ENCODE data around the gene CRKL. TPM values are rescaled to one million over a fixed set of nuclear protein-coding genes. Genes with fewer than 3 reads are reported as not detected.
"Not testable (repeated sequence)": the region's sequence is repeated elsewhere in the genome, so short reads cannot be mapped to it uniquely, and the experiment has no call there.

CRKL gene
- polyA plus RNA-seq, 3 donors, result 63.1 to 65.0 (median 64.5) TPM

DNA sequence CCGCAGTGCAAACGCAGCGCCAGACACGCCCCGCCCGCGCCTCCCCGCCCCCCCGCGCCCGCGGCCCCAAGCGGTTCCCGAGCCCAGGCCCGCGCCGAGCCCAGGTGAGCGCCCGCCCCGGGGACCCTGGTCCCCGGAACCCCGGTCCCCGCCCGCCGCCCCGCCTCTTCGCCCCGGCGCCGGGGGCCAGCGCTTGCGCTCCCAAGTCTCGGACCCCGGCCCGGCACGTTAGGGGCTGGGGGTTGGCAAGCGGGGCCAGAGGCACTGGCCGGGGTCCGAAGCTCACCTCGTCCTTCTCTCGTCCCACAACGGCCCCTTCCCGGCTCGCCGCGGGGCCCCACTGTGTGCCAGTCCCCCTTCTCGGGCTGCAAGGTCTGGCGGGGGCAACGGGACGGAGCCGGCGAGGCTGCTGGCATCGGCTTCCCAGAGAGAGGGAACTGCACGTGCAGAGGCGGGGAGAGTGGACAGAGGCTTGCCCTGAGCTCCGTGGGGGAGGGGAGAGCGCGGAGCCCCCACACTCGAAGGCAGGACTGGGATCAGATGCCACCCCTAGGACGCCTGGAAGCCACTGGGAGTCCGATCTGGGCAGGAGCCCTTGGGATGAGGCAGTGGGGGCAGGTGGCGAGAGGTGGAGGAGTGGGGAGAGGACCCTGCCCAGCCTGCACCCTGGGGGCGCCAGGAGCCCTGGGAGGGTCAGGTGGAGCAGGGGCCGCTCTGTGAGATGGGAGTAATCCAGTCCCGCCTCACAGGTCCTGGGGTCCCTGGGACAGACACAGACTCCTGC is 48.1 kb downstream of the CRKL start:
- DNase-seq (ENCODE audit: low read depth in 3 of 3, low spot score in 2 of 3), result no peak

DNA sequence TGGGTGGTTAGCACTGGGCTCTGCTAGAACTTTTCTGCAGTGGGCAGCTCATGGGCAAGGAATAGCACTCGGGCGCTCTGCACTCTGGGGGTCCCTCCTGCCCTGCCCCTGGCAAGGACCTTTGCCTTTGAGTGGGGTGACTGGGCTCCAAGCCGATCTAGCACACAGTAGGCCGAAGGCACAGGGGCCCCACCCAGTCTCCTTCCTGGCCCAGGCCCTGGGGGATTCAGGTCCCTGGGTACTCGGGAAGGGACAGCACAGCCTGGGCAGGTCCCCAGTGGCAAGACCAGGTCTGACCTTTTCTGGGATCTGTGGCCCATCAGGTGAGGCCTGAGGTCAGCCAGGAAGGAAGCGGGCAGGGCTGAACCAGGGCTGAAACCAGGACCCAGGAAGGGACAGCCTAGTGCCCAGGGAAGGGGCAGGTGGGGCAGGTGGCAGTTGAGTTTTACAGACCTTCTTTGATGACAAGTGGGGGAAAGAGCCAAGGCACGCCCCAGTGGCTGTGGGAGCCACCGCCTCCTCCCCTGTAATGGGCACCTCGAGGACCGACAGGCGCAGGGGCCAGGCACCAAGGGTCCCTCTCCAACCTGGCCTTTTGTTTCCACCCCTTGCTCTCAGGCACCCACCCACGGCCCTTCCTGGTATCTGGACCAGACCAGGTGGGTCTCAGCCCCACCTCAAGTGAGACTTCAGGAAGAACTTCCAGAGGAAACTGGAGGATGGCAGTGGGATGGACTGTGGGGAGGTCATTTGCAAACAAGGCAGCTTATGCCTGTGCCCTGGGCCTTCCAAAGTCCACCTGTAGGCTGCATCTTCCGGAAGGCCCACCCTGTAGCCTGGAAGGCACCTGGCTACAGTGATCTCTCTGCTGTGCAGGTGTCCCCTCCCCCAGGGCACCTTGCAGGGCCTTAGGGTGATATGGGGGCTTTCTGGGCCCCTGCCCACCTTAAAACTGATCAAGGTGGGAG is 49.0 kb downstream of the CRKL start:
- no peak for DNase-seq (ENCODE audit: low read depth in 3 of 3, low spot score in 2 of 3)

DNA sequence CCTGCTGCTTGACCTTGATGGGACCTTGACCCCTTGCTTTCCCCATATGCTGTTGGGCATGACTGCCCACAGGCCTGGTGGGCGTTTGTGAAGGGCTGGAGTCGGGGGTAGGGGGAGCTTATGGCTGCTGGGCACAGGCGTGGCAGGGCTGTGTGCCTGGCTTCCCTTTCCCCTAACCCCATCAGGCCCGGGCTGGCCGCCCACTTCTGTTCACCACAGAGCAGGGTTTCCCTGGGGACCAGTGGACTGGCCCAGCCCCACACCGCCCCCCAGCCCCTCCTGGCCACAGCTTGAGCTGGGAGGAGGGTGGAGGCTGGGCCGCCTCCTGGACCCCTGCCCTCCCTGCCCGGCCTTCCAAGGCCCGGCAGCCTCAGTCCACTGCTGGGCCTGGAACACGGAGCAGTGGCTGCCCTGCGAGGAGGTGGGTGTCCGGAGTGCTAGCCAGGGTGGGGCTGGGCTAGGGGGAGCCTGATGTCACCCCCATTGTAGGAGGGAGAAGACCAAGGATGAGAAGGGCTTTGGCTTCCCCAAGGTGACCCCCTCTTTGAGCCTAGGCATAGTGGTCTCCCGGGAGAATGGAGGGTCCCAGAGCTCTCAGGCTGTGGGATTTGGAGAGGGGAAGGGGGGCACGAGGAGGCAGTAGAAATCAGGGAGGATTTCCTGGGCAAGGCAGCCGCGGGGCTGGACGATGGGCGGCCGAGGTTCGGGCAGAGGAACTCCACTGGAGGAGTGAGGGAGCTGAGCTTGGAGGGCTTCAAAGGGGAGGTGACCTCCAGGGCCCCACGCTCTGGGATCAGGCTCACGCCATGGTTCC is 49.9 kb downstream of the CRKL start, which contains the start of gene AIFM3:
AIFM3 (plus strand) TSS at position 373 of the 814 bp plus-strand sequence. CDS start 690 bp downstream, outside the sequence.
- no peak for DNase-seq (ENCODE audit: low read depth in 3 of 3, low spot score in 2 of 3)

DNA sequence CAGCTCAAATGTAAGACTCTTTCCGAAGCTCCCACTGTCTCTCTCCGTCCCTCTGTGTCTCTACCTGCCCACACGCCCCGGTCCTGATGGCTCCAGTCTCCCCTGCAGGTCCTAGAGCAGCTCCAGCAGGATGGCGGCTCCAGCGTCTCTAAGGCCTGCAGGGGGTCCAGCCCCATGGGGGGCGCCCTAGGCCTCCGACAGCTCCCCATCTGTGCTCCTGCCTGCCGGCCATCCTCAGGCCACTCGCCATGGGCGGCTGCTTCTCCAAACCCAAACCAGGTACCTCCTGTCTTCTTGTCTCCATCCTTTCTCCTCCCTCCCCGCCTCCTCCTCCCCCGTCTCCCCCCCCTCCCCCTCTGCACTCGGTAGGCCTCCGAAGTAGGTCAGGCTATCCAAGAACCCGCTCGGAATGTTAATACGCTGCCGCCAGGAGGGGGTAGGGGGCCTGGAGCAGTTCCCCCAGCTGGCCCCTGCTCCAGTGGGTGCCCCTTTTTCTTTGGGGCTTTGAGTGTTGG is 50.5 kb downstream of the CRKL start:
- no peak for DNase-seq (ENCODE audit: low read depth in 3 of 3, low spot score in 2 of 3)

DNA sequence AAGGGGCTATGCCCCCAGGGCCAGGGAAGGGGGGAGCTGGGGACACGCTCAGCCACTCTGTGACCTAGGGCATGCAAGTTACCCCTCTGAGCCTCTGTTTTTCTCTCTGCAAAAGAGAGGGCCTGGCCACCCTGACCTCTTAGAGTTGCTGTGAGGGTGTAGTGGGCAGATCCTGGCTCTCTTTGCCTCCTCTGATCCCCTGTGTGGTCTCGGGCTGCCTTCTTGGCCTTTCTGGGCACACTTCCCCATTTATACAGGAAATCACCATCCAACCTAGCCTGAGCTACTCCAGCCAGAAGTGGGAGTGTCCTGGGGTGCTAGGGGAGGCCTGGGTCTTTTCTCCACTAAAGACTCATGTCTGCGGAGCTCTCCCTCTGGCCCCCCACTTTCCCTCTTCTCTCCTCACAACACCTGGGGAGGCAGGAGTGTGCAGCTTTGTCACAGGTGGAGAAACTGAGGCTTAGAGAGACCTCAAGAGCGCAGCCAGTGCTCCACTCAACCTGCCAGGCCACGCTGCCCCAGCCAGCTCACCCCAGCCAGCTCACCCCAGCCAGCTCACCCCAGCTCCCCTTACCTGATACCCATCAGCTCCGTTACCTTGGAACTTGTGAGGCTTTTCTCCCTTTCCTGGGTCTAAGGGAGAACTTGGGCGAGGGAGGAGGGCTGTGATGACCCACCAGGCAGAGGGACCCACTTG is 51.2 kb downstream of the CRKL start:
- no peak for DNase-seq (ENCODE audit: low read depth in 3 of 3, low spot score in 2 of 3)

DNA sequence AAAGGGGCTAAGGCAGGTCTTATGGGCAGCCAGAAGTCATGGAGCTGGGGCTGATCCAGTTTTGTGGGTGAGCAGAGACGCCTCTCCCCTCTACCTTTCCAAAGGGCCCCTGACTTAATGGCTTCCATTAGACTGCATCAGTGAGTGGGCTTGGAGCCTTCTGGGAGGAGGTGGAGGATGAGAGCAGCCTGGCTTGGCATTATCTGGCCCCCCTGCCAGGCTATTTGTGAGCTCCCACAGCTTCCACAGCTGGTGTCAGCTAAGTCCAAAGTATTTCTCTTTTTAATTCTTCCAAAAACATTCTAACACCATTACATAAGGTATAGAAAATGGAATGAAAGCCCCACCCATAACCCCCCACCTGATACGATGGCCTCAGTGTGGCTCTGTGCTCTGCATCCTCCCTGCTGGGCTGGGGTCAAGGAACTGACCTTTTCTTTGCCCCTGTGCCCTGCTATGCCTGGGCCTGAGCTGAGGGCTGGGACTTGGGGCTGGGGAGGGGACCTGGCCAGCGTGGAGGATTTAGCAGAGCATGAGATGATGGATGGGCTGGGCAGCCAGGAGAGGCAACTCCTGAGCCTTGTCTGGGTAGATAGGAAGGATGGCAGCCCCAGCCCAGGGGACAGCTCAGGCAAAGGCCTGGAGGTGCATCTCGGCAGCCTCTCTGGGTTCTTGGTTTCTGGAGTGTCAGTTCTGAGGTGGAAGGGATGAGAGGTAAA is 53.9 kb downstream of the CRKL start:
- DNase-seq (ENCODE audit: low read depth in 3 of 3, low spot score in 2 of 3), result no peak

DNA sequence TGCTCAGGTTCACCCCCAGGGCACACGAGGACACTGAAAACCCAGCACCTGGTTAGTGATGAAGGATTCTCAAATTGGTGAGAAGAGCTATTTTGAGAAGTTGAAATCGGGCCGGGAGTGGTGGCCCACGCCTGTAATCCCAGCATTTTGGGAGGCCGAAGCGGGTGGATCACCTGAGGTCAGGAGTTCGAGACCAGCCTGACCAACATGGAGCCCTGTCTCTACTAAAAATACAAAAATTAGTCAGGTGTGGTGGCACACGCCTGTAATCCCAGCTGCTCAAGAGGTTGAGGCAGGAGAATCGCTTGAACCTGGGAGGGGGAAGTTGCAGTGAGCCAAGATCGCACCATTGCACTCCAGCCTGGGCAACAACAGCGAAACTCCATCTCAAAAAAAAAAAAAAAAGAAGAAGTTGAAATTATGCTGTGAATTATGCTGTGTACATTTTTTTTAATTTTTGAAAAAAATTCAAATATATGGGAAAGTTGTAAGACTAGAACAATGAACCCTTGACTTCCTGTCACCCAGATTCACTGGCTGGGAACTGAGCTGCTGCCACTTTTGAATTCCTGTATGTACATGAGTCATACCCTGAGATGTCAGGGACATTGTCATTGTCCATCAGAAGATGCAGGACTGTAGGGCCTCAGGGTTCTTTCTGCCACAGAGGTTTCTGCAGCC is 54.9 kb downstream of the CRKL start:
- DNase-seq (ENCODE audit: low read depth in 3 of 3, low spot score in 2 of 3), result not testable (repeated sequence)

DNA sequence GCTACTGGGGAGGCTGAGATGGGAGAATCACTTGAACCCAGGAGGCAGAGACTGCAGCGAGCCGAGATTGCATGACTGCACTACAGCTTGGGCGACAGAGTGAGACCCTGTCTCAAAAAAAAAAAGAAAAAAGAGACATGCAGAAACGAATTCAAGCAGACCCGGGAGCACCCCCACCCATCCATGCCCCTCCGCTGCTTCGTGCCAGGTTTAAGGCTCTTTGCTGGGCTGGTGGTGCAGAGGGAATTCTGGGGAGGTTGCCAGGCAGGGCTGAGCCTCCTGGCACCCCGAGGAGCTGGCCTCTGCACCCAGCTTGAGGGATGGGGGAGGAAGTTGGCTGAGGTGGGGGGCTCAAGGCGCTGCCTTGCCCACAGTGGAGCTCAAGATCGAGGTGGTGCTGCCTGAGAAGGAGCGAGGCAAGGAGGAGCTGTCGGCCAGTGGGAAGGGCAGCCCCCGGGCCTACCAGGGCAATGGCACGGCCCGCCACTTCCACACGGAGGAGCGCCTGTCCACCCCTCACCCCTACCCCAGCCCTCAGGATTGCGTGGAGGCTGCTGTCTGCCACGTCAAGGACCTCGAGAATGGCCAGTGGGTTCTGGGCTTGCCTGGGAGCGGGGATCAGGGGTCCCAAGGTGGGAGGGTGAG is 55.8 kb downstream of the CRKL start:
- no peak for DNase-seq (ENCODE audit: low read depth in 3 of 3, low spot score in 2 of 3)

DNA sequence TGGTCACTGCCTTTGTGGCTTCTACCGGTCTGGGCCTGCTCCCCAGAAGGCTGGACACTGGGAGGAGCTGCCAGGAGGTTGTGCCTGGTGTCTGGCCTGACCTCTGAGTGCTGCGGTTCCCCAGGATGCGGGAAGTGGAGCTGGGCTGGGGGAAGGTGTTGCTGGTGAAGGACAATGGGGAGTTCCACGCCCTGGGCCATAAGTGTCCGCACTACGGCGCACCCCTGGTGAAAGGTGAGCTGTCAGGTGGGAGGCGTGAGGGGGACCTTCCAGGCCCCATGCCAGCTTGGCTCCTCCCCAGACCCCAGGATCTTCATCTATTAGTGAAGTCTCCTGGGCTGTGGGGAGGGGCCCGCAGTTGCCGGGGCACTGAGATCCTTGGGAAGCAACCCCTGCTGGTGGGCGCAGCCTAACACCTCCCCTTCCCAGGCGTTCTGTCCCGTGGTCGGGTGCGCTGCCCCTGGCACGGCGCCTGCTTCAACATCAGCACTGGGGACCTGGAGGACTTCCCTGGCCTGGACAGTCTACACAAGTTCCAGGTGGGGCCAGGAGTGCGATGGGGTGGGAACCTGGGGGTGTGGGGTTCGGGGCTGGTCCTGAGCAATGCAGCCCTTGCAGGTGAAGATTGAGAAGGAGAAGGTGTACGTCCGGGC is 56.6 kb downstream of the CRKL start:
- no peak for DNase-seq (ENCODE audit: low read depth in 3 of 3, low spot score in 2 of 3)

DNA sequence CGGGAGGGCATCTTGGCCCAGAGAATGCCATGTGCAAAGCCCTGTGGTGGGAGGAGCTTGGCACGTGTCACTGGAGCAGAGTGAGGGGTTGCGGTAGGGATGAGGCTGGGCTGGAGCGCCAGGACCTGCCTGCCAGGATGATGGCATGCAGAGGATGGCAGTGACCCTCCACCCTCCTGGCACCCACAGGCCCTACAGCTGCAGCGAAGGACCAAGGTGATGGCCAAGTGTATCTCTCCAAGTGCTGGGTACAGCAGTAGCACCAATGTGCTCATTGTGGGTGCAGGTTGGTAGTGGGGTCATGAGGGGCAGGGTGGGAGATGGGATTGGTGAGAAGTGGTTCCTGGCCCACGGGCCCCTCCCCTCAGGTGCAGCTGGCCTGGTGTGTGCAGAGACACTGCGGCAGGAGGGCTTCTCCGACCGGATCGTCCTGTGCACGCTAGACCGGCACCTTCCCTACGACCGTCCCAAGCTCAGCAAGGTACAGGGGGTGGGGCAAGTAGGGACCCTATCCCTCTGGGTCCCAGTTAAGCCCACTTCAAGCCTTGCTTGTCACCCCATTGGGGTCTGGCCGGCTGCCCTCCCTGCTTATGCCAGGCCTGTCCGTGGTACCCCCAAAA is 57.2 kb downstream of the CRKL start:
- DNase-seq (ENCODE audit: low read depth in 3 of 3, low spot score in 2 of 3), result no peak

DNA sequence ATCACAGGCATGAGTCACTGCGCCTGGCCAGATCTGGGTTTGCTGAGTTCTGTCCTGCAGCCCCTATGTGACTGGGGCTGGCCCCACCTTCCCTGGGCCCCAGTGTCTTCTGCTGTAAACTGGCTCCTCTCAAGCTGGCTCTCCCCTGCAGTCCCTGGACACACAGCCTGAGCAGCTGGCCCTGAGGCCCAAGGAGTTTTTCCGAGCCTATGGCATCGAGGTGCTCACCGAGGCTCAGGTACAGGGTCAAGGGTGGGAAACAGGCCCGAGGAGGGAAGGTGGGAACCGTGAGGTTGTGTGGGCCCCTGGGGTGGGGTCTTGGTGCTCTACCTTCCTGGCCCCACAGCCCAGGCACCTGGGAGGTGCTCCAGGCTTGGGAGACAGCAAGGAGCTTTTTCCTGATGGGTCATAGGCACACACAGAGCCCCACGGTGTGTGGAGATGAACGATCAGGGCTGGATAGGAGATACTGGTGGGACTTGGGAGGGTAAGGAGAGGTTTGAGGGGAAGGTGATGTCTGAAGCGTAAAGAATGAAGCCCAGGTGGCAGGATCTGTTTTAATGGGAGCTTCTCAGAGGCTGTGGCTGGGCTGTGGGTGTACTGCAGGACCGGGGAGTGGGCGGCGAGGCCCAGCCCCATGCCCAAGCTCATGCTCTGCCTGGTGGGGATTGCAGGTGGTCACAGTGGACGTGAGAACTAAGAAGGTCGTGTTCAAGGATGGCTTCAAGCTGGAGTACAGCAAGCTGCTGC is 58.5 kb downstream of the CRKL start:
- DNase-seq (ENCODE audit: low read depth in 3 of 3, low spot score in 2 of 3), result no peak

DNA sequence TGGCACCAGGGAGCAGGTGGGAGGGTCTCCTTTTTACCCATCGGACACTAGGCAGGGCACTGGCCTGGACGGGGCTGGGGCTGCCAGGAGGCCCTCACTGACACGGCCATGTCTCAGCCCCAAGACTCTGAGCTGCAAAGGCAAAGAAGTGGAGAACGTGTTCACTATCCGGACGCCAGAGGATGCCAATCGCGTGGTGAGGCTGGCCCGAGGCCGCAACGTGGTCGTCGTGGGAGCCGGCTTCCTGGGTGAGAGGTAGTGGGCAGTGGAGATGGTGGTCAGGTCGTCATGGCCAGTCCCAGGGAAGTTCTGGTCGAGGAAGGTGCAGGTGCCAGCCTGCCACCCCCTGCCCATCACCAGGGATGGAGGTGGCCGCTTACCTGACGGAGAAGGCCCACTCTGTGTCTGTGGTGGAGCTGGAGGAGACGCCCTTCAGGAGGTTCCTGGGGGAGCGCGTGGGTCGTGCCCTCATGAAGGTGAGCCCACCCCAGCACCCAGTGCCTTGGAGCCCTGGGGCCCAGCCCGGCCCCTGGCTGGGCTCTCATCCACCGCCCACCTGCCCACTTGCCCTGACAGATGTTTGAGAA is 59.2 kb downstream of the CRKL start:
- DNase-seq (ENCODE audit: low read depth in 3 of 3, low spot score in 2 of 3), result no peak

DNA sequence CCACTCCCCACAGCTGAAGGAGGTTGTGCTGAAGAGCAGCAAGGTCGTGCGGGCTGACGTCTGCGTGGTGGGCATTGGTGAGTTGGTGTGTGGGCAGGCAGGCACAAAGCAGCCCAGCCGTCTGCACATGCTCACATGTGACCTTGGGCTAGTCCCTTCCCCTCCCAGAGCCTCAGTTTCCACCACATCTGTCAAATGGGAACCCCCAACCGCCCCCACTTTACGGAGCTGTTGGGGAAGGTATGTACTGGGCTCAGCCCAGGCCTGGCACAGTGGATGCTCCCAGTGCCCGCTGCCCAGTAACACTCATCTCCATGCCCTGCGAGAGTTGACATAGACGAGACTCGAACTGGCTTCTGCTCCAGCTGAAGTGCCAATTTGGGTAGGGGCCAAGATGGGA is 59.8 kb downstream of the CRKL start:
- DNase-seq (ENCODE audit: low read depth in 3 of 3, low spot score in 2 of 3), result no peak

DNA sequence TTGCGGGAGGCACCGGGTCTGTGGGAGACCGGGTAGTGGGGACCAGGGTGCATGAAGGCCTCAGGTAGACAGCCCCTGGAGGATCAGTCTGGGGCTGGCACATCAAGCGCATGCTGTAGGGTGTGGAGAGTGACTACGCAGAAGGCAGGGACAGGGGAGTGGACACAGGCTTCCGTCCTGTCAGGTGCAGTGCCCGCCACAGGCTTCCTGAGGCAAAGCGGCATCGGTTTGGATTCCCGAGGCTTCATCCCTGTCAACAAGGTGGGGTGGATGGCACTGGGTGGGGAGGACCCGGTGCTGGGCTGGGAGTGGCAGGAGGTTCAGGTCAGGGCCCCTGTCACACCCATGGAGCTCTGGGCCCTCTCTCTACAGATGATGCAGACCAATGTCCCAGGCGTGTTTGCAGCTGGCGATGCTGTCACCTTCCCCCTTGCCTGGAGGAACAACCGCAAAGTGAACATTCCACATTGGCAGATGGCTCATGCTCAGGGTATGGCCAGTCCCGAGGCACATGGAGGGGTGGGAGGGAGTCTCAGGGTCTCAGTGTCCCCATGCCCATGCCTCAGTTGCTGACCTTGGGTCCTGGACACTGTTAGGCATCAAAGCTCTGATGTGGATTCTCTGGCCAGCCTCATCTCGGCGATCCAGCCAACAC is 60.4 kb downstream of the CRKL start:
- DNase-seq (ENCODE audit: low read depth in 3 of 3, low spot score in 2 of 3), result no peak

DNA sequence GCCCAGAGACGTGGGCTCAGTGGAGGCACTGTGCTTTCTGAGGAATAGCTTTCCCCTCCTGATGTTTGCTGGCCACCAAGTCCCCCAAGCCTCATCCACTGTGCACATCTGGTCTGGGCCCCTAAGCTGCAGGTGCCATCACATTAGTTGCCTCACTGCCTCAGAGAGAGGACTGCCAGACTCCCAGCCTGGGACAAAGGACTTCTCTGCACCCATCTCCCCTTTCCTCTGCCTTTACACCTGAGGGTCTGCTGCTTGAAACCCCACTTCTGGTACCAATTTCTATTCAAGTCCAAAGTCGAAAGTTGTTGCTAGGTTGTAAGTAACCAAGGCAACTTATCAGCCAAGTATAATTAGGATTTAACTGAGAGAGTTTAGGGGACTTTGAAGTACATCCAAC is 61.2 kb downstream of the CRKL start:
- DNase-seq (ENCODE audit: low read depth in 3 of 3, low spot score in 2 of 3), result no peak

All from right renal cortex interstitium (tissue), 3 donors.